Measurements from ENCODE around the gene ADCY7.

- TF ChIP-seq EZH2 (IDR thresholded peaks at IDR 0.05; ENCODE audit: borderline replicate concordance, low read depth, low read length, poor library complexity, severe bottlenecking) = no peak
- TF ChIP-seq, protein P1, sequence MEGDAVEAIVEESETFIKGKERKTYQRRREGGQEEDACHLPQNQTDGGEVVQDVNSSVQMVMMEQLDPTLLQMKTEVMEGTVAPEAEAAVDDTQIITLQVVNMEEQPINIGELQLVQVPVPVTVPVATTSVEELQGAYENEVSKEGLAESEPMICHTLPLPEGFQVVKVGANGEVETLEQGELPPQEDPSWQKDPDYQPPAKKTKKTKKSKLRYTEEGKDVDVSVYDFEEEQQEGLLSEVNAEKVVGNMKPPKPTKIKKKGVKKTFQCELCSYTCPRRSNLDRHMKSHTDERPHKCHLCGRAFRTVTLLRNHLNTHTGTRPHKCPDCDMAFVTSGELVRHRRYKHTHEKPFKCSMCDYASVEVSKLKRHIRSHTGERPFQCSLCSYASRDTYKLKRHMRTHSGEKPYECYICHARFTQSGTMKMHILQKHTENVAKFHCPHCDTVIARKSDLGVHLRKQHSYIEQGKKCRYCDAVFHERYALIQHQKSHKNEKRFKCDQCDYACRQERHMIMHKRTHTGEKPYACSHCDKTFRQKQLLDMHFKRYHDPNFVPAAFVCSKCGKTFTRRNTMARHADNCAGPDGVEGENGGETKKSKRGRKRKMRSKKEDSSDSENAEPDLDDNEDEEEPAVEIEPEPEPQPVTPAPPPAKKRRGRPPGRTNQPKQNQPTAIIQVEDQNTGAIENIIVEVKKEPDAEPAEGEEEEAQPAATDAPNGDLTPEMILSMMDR (conservative IDR thresholded peaks at IDR 0.05; ENCODE audit: low read depth, low read length) = no peak
These were observed 38.4 kb downstream of the ADCY7 start for GRCh38 chr16:50304467-50305440.
